DMS79 (cell line): ENCODE measurements around the gene CNTN1.
"Not testable (repeated sequence)": the region's sequence is repeated elsewhere in the genome, so short reads cannot be mapped to it uniquely, and the experiment has no call there.

Source experiments
- DNase-seq: peaks from one replicate; lab custom pipeline; 2025; lab: John Stamatoyannopoulos, UW

Gene CNTN1

GRCh38 chr12:40701756-40702155 is 9.5 kb downstream of the CNTN1 start:
- DNase-seq = no peak

GRCh38 chr12:40711121-40711520 is 18.9 kb downstream of the CNTN1 start:
- DNase-seq = no peak

DNA sequence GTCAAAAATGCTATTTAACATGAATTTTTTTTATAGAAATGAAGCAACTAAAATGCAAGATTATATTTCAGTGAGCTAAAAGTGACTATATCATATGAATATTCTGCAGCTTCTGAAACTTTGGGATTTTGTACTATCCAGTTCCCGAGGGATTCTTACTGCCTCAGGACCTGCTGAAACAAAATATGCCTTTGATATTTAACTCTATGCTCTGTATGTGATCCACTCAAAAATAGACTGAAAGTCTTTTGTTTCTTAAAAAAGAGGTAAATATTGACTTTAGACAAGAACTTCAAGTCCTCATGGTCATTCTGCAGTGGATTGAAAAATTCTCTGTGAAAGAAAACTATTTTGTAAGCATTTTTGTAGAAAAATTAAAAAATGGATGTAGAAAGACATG is 22.4 kb downstream of the CNTN1 start:
- DNase-seq = no peak

- DNase-seq = no peak
These were observed 23.8 kb downstream of the CNTN1 start for GRCh38 chr12:40716037-40716436.

- no peak for DNase-seq
These were observed 25.3 kb downstream of the CNTN1 start for GRCh38 chr12:40717576-40717975.

DNA sequence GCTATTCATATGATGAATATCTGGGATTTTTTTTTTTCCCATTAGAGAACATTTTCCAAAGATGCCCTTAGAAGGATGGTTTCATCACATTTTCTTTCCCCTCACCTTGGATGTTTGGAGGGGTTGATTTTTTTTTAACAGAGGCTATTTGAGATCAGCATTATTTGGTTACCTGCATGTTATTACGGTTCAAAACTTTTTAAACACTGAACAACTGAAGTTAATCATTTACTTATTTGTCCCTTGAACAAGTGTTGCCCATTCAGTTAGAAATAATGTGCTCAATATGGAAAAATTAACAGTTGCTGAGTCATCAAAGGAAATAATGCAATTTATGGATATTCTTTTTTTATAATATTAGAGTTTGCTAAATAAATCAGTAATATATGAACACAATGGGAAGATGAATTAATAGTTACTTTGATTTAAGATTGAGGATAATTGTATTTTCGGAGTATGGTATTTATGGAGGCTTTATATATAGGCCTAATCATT is 26.7 kb downstream of the CNTN1 start:
- no peak for DNase-seq

DNA sequence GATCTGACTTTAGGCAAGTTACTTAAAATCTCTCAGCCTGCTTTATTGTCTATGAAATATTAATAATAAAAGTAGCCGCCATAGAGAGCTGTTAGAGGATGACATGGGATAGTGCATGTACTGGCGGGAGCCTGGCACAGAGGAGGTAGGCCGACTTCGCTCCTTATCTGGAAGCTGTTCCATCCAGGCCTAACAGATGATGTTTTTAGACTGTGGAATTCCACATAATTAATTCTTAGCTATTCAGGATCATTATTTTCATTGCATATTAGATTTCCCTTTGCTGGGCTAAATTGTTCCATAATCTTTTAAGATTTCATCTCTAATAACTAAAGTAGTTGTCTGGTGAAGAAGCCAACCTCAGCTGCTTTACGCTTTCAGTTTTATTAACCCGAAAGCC is 30.8 kb downstream of the CNTN1 start:
- DNase-seq = no peak

- no peak for DNase-seq
These were observed 34.1 kb downstream of the CNTN1 start for GRCh38 chr12:40726366-40726765.

DNA sequence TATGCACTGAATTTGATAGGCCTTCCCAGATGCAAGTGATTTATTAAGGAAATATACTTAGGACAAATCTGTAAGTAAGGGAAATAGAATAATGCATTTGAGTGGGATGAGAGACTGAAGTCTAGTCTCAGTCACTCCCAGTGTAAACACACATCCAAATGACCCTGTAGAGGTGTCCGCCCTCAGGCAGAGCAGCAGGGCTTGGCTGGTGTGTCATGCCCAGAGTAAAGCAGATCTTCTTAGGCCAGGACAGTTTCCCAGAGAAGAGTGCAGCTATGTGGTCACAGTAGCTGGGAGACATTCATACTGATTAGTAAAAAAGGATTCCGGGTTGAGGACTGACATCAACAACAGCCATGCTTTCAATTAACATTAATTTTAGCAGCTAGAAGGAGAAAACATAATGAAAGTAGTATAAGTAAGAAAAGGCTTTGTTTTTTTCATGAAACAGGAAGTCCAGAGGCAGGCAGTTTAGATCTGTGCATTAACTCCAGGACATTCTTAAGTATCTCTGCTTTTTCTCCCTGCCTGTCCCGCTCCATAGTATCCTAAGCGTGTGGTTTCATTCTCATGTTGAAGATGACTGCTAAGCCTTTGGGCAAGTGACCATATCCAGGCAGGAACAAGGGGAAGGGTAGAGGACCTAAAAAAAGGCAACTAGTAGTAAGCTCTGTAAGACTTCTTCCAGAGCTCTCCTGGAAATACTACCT is 35.7 kb downstream of the CNTN1 start:
- DNase-seq = no peak

DNA sequence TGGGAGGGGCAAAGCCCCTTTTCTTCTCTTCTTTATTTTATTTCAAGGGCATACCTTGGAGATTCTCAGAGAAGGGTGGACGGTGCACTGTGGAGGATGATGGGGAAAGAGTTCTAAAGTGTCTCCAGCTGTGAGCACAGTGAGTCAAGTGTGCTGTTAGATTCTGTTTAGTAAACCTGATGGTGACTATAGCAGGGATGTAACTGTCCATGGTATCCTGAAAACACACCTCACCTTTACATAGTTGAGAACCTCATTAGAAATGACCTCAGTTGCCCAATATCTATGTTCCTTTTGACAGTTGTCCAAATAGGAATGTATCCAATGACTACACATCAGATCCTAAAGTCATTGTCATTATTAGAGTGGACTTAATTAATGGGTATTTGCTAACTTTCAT is 38.0 kb downstream of the CNTN1 start:
- DNase-seq = no peak

DNA sequence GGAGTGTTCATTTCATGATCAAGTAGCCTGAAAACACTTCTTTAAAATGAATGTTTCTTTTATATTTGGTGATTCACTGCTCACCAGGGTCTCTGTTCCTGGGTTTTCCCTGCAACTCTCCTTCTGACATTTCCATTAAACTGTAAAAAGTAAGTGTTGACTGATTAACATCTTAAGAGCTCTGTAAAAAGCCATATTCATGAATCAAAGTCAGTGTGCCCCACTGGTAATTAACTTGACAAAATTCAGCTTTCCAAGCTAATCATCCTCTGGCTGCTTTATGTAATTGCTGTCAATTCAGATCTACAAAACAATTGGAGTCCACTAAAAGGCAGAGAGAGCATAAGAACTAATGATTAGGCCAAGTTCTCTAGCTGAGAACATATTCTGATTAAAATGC is 41.6 kb downstream of the CNTN1 start:
- no peak for DNase-seq

- no peak for DNase-seq
These were observed 42.0 kb downstream of the CNTN1 start for GRCh38 chr12:40734276-40734675.

- DNase-seq = no peak
These were observed 43.5 kb downstream of the CNTN1 start for GRCh38 chr12:40735551-40736230.

GRCh38 chr12:40737416-40737815 is 45.2 kb downstream of the CNTN1 start:
- not testable (repeated sequence) for DNase-seq

GRCh38 chr12:40738856-40739255 is 46.6 kb downstream of the CNTN1 start:
- no peak for DNase-seq

DNA sequence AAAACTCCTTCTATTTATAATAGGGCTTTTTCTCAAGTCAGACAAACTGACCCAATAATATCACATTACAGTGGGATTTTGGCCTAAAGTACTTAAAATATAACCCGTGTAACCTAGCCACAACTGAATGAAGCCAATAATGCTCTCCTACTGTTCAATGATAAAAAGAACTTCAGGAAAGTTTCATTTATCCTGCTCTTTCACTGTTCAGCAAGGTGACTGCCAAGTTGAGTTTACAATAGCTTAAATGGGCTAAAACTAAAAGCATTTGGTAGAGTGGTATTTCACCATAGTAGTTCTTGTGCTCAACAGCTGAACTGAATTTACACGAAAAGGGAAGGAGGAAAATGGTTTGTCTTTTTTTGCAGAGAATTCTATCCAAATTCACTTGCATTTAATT is 49.8 kb downstream of the CNTN1 start:
- no peak for DNase-seq

- DNase-seq = no peak
These were observed 53.1 kb downstream of the CNTN1 start for GRCh38 chr12:40745386-40745785.

GRCh38 chr12:40749863-40750262 is 57.6 kb downstream of the CNTN1 start:
- no peak for DNase-seq

GRCh38 chr12:40752011-40752410 is 59.8 kb downstream of the CNTN1 start:
- DNase-seq = no peak

GRCh38 chr12:40760821-40761220 is 68.6 kb downstream of the CNTN1 start:
- no peak for DNase-seq

DNA sequence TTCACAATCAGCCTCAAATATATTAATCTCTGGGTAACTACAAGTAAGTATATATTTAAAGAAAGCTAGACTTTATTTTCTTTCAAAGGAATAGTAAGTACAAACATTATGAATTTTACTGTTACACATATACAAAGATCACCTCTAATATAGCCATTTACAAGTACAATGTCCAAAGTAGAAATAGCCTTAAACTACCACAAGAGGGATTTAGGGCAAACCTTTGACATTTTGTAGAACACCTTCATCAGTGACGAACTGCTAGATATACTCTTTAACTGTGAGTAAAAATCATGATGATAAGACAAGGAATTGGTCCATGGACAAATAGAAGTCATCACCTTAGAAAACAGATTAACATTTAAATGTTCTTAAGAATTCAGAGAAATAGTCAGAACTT is 69.8 kb downstream of the CNTN1 start:
- DNase-seq = no peak

GRCh38 chr12:40768125-40768864 is 76.1 kb downstream of the CNTN1 start:
- no peak for DNase-seq

DNA sequence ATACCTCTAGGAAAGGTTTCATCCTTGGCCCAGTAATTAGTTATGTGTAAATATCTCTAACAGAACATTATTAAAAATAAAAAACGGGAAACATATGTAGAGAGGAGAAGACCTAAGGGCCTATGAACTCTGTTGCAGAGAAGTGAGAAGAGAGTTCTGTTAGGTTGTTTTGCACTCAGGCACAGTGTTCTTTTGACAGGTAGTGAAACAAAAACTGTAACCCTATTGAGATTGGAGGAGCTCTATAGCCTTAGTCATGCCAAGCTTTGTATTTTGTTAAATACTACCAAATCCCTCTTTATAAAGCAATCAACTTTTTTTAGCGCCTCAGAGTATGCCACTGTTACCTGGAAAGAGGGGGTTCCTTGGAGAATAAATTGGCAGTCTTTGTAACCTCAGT is 77.6 kb downstream of the CNTN1 start:
- no peak for DNase-seq
